Measurements from ENCODE around the gene MALT1.

MALT1 gene

GRCh38 chr18:58690259-58690658, 19.0 kb downstream of the MALT1 start:
- DNase-seq (ENCODE audit: low read depth): no peak

GRCh38 chr18:58691256-58691655, 20.0 kb downstream of the MALT1 start:
- DNase-seq (ENCODE audit: low read depth): no peak

GRCh38 chr18:58692422-58693185, 21.3 kb downstream of the MALT1 start:
- no peak for DNase-seq (ENCODE audit: low read depth)

- no peak for DNase-seq (ENCODE audit: low read depth)
Measured at GRCh38 chr18:58694221-58694620, 23.0 kb downstream of the MALT1 start.

- no peak for DNase-seq (ENCODE audit: low read depth)
Measured at GRCh38 chr18:58694720-58695468, 23.6 kb downstream of the MALT1 start.

- DNase-seq (ENCODE audit: low read depth): no peak
Measured at GRCh38 chr18:58695772-58696171, 24.5 kb downstream of the MALT1 start.

GRCh38 chr18:58697146-58697545, 25.9 kb downstream of the MALT1 start:
- no peak for DNase-seq (ENCODE audit: low read depth)

- DNase-seq (ENCODE audit: low read depth): no peak
Measured at GRCh38 chr18:58698701-58699193, 27.5 kb downstream of the MALT1 start.

- no peak for DNase-seq (ENCODE audit: low read depth)
Measured at GRCh38 chr18:58699551-58699950, 28.3 kb downstream of the MALT1 start.

- DNase-seq (ENCODE audit: low read depth): no peak
Measured at GRCh38 chr18:58700209-58700608, 28.9 kb downstream of the MALT1 start.

- DNase-seq (ENCODE audit: low read depth): no peak
Measured at GRCh38 chr18:58712930-58713329, 41.7 kb downstream of the MALT1 start.

- no peak for DNase-seq (ENCODE audit: low read depth)
Measured at GRCh38 chr18:58714259-58714658, 43.0 kb downstream of the MALT1 start.

- no peak for DNase-seq (ENCODE audit: low read depth)
Measured at GRCh38 chr18:58714821-58715220, 43.6 kb downstream of the MALT1 start.

- no peak for DNase-seq (ENCODE audit: low read depth)
Measured at GRCh38 chr18:58715540-58715939, 44.3 kb downstream of the MALT1 start.

GRCh38 chr18:58716060-58716756, 44.9 kb downstream of the MALT1 start:
- no peak for DNase-seq (ENCODE audit: low read depth)

GRCh38 chr18:58721566-58722239, 50.4 kb downstream of the MALT1 start:
- no peak for DNase-seq (ENCODE audit: low read depth)

GRCh38 chr18:58723810-58724602, 52.7 kb downstream of the MALT1 start:
- no peak for DNase-seq (ENCODE audit: low read depth)

GRCh38 chr18:58726671-58727070, 55.4 kb downstream of the MALT1 start:
- no peak for DNase-seq (ENCODE audit: low read depth)

- no peak for DNase-seq (ENCODE audit: low read depth)
Measured at GRCh38 chr18:58727776-58728500, 56.7 kb downstream of the MALT1 start.

- DNase-seq (ENCODE audit: low read depth): no peak
Measured at GRCh38 chr18:58728719-58729118, 57.5 kb downstream of the MALT1 start.

GRCh38 chr18:58730618-58731017, 59.4 kb downstream of the MALT1 start:
- no peak for DNase-seq (ENCODE audit: low read depth)
